ENCODE data around the gene AKNAD1. TPM values are rescaled to one million over a fixed set of nuclear protein-coding genes. Genes with fewer than 3 reads are reported as not detected.
"Not testable (repeated sequence)": the region's sequence is repeated elsewhere in the genome, so short reads cannot be mapped to it uniquely, and the experiment has no call there.

AKNAD1 gene
- total RNA-seq, 1 donor from 2014 or later: 1.3 TPM

- TF ChIP-seq, protein P1, sequence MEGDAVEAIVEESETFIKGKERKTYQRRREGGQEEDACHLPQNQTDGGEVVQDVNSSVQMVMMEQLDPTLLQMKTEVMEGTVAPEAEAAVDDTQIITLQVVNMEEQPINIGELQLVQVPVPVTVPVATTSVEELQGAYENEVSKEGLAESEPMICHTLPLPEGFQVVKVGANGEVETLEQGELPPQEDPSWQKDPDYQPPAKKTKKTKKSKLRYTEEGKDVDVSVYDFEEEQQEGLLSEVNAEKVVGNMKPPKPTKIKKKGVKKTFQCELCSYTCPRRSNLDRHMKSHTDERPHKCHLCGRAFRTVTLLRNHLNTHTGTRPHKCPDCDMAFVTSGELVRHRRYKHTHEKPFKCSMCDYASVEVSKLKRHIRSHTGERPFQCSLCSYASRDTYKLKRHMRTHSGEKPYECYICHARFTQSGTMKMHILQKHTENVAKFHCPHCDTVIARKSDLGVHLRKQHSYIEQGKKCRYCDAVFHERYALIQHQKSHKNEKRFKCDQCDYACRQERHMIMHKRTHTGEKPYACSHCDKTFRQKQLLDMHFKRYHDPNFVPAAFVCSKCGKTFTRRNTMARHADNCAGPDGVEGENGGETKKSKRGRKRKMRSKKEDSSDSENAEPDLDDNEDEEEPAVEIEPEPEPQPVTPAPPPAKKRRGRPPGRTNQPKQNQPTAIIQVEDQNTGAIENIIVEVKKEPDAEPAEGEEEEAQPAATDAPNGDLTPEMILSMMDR (IDR thresholded peaks at IDR 0.05): no peak
- H3K36me3 ChIP-seq: no peaks in the 10 kb centered on the region
- no peaks in the 10 kb centered on the region for H3K9me3 ChIP-seq
- H3K27me3 ChIP-seq (ENCODE audit: low read depth): no peaks in the 10 kb centered on the region
- intact Hi-C loops (cut with DNase I): no loop called here
- no peak overlapping the region for H3K27ac ChIP-seq
- DNase-seq (no peak), ATAC-seq (no peak)
- H3K4me1 ChIP-seq: peaks cover under 1% of the 10 kb centered on the region
- no peak overlapping the region for H3K4me3 ChIP-seq
Measured at GRCh38 chr1:108892356-108893140, 35.7 kb upstream of the AKNAD1 start.

DNA sequence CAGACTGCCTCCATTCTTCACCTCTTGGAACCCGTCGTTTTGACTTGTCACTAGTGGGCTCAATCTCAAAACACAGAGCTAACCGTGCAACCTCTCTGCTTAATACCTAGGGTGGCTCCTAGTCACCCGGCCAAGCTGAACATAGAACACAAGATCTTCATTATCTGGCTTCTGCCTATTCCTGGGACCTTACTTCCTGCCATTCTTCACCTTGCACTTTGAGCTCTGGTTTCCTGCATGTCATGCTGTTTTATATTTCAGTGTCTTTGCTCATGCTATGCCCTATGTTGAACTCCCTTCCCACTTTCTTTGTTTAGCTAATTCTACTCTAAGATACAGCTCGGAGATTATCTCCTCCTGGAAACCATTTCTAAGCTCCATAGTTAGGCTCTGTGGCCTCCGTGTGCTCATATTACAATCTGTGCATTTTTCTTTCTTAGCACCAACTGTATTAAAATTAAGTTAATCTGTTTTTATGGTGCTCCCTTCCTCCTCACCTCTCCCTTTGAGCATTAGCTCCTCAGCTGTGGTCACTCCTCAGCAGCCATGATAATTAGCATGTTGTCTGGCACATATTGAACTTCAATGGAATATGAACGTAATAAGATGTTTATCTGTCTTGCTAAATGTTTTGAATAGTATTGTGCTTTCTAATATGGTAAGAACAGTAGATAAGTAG, 33.0 kb upstream of the AKNAD1 start:
- no peak for ATAC-seq
- H3K4me1 ChIP-seq: no peaks in the 10 kb centered on the region
- H3K27me3 ChIP-seq (ENCODE audit: low read depth): no peaks in the 10 kb centered on the region
- no peak for DNase-seq
- H3K4me3 ChIP-seq: no peak overlapping the region
- H3K9me3 ChIP-seq: no peaks in the 10 kb centered on the region
- no peak overlapping the region for H3K27ac ChIP-seq
- intact Hi-C loops (cut with DNase I): no loop called here
- TF ChIP-seq, protein P1 (IDR thresholded peaks at IDR 0.05): no peak
- H3K36me3 ChIP-seq: no peaks in the 10 kb centered on the region

- H3K4me3 ChIP-seq; H3K27me3 ChIP-seq (ENCODE audit: low read depth); DNase-seq; H3K9me3 ChIP-seq; H3K36me3 ChIP-seq; H3K4me1 ChIP-seq; ATAC-seq; intact Hi-C loops (cut with DNase I); H3K27ac ChIP-seq: not testable (repeated sequence)
Measured at GRCh38 chr1:108889006-108889645, 32.2 kb upstream of the AKNAD1 start.

DNA sequence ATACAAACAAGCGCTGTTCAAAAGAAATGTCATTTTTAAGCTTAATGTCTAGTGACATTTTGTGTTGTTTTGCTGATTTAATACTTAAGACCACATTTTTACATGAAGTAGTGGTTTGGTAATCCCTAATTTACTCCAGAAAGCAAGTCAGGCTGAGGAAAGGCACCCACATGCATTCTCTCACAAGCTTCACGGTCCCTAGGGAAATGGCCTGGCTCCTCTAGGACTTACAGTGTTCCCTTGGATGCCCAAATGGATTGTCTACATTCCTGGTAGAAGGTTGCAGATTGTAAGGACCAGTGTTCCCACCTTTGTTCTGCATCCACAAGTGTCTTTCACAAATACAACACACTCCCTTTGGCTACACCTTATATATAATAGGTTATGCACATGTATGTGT, 29.4 kb upstream of the AKNAD1 start:
- intact Hi-C loops (cut with DNase I): no loop called here

DNA sequence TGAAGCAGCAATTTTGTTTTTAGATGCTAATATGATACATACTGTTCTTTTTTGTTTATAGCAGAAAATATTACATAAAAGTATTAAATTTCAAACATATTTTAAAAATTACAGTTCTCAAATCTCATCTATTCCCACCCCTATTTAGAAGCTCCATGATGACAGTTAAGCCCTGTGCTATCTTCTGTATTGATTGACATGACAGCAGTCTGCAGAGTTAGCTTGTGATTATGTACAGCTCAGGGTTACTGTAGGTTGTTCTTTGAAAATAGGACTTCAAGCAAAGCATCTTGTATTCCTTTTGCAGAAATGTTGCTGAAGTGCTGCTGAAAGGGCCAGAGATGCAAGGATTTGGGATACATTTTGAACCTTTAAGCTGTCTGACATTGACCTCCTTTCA, 28.1 kb upstream of the AKNAD1 start:
- intact Hi-C loops (cut with DNase I): no loop called here
- Histone ChIP-seq H3K27ac (no peak overlapping the region), H3K4me1 (peaks cover 16% of the 10 kb centered on the region), H3K36me3 (no peaks in the 10 kb centered on the region), H3K9me3 (no peaks in the 10 kb centered on the region), H3K27me3 (ENCODE audit: low read depth) (no peaks in the 10 kb centered on the region), H3K4me3 (no peak overlapping the region)
- ATAC-seq (no peak), DNase-seq (no peak)
- TF ChIP-seq, protein P1 (IDR thresholded peaks at IDR 0.05): no peak

More for the DNA sequence above, 29.4 kb upstream of the AKNAD1 start:
- peaks cover 10% of the 10 kb centered on the region for H3K4me1 ChIP-seq
- no peak overlapping the region for H3K4me3 ChIP-seq
- H3K27ac ChIP-seq: no peak overlapping the region
- H3K36me3 ChIP-seq: no peaks in the 10 kb centered on the region
- H3K27me3 ChIP-seq (ENCODE audit: low read depth): no peaks in the 10 kb centered on the region
- DNase-seq (no peak), ATAC-seq (no peak)
- no peaks in the 10 kb centered on the region for H3K9me3 ChIP-seq
- TF ChIP-seq, protein P1 (IDR thresholded peaks at IDR 0.05): no peak

All from lower lobe of right lung (tissue), 2 donors.